Measurements from ENCODE around the gene PREX1.

GRCh38 chr20:48864738-48865318 is 37.0 kb upstream of the PREX1 start:
- no peak for TF ChIP-seq CTCF (IDR thresholded peaks at IDR 0.05)
- no peak for TF ChIP-seq EP300 (IDR thresholded peaks at IDR 0.05)
